Transverse colon (tissue), 4 donors: Measurements from ENCODE around the gene NLGN1. TPM values are rescaled to one million over a fixed set of nuclear protein-coding genes. Genes with fewer than 3 reads are reported as not detected.

ENCODE experiments used
- DNase-seq: peaks from one replicate; pipeline ENCODE4 v3.0.0-alpha.2; 2019
- H3K27ac ChIP-seq, 4 donors: fragments of 200-600 bp; sonication (generic); 2 replicates each; pipeline ENCODE4 v1.5.1; 2016 to 2018; ENCODE audit warnings: inconsistent platforms in 4 of 4
- H3K27me3 ChIP-seq: fragments of 200-600 bp; sonication (generic); 2 replicates; pipeline ENCODE4 v1.5.1; 2017; ENCODE audit warnings: inconsistent platforms
- H3K36me3 ChIP-seq, 4 donors: fragments of 200-600 bp; sonication (generic); 2 replicates each; pipeline ENCODE4 v1.5.1; 2017 to 2019; ENCODE audit warnings: inconsistent platforms in 4 of 4
- H3K4me1 ChIP-seq, 4 donors: fragments of 200-600 bp; sonication (generic); 2 replicates each; pipeline ENCODE4 v1.5.1; 2017 to 2020; ENCODE audit warnings: inconsistent platforms in 4 of 4
- H3K4me3 ChIP-seq, 4 donors: fragments of 200-600 bp; sonication (generic); 1 replicate in 1 of 4; 2 replicates in 3 of 4; pipeline versions ENCODE4 v1.5.1 to v1.6.1; 2017 to 2019; ENCODE audit warnings: inconsistent platforms in 4 of 4
- H3K9me3 ChIP-seq, 2 donors: fragments of 200-600 bp; sonication (generic); 2 replicates each; pipeline ENCODE4 v1.5.1; 2017 to 2019; ENCODE audit warnings: inconsistent platforms in 2 of 2
- EP300 ChIP-seq: sonication (generic); formaldehyde crosslinking; IDR thresholded peaks from one replicate; pipeline ENCODE4 v1.6.1; 2017; ENCODE audit warnings: antibody characterized with exemption, low read depth
- POLR2A ChIP-seq: fragments of 450-650 bp; IDR thresholded peaks from one replicate; pipeline ENCODE4 v1.6.1; 2016; ENCODE audit warnings: antibody characterized with exemption, mild to moderate bottlenecking, moderate library complexity
- POLR2AphosphoS5 ChIP-seq, 3 donors: sonication (generic); formaldehyde crosslinking; IDR thresholded peaks; one replicate each; pipeline ENCODE4 v1.6.1; 2016; ENCODE audit warnings: antibody characterized with exemption in 3 of 3
- WGBS, 2 donors: methylation state at CpG; one replicate each; pipeline ENCODE4 v1.1.5; 2018; ENCODE audit warnings: low coverage in 1 of 2; 5-methylcytosine and 5-hydroxymethylcytosine counted together
- in situ Hi-C, 4 donors: fragments of 200-750 bp; cut with MboI; loops; one replicate each; pipeline versions ENCODE4 v1.15.0 to v1.15.1; 2017; ENCODE audit warnings: low sequenced_read_pairs in 3 of 4, low pct_ligation_motif_present in 1 of 4, low pct_unique_long_range_greater_than_20kb in 1 of 4
- intact Hi-C: fragments of 100-400 bp; cut with DNase I; formaldehyde crosslinking; loops from one replicate; pipeline ENCODE4 v1.15.1; 2023; ENCODE audit warnings: low total_unique reads
- total RNA-seq, 4 donors: library from RNA; depleted of rRNA; stranded (reverse); fragments of >200 nt; gene quantifications; one replicate each; pipeline ENCODE4 v1.1.0, GENCODE V29; 2016
- TF ChIP-seq, protein P1 (sequence below), 5 experiments: fragments of 200-600 bp in 3 of 5; fragments of 450-650 bp in 2 of 5; sonication (generic) in 3 of 5; IDR thresholded peaks; 1 replicate in 2 of 5; 2 replicates in 3 of 5; pipeline ENCODE4 v1.5.1; 2016 to 2017; ENCODE audit warnings: antibody characterized with exemption in 5 of 5, inconsistent platforms in 3 of 5, mild to moderate bottlenecking in 2 of 5, moderate library complexity in 1 of 5

The NLGN1 gene
- total RNA-seq, 4 donors from 2014 or later = 0.40 to 5.2 (median 1.9) TPM; not detected in 1

DNA sequence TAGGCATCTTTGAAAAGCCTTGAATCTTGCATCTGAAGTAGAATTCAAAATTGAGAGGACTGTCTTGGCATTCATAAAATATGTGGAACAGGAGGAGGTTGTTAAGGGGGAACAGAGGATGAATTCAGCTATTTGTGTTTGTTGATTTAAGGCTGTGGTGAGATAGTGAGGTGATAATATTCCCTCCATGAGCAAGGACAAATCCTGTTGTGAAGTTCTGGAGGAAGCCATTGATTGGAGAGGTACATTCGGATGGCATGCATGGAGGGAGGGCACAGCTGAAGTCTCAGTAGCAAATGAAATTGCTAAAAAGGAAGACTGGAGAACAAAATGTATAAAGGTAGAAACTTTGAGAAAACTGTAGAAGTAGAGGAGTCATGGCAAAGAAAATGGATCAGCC is 443.8 kb downstream of the NLGN1 start:
- 65% methylated on average over 1 of the region's 1 CpG; no CpG with 5 or more reads in 1 of the 2 donors for WGBS, 2 donors
- intact Hi-C loops = no loop called here
- Histone ChIP-seq H3K9me3 (no peaks in the 10 kb centered on the region), H3K4me1 (no peaks in the 10 kb centered on the region), H3K4me3 (no peak overlapping the region), H3K36me3 (no peaks in the 10 kb centered on the region), H3K27me3 (no peaks in the 10 kb centered on the region), H3K27ac (no peak overlapping the region)
- no peak for TF ChIP-seq EP300
- TF ChIP-seq, protein P1, sequence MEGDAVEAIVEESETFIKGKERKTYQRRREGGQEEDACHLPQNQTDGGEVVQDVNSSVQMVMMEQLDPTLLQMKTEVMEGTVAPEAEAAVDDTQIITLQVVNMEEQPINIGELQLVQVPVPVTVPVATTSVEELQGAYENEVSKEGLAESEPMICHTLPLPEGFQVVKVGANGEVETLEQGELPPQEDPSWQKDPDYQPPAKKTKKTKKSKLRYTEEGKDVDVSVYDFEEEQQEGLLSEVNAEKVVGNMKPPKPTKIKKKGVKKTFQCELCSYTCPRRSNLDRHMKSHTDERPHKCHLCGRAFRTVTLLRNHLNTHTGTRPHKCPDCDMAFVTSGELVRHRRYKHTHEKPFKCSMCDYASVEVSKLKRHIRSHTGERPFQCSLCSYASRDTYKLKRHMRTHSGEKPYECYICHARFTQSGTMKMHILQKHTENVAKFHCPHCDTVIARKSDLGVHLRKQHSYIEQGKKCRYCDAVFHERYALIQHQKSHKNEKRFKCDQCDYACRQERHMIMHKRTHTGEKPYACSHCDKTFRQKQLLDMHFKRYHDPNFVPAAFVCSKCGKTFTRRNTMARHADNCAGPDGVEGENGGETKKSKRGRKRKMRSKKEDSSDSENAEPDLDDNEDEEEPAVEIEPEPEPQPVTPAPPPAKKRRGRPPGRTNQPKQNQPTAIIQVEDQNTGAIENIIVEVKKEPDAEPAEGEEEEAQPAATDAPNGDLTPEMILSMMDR (IDR thresholded peaks at IDR 0.05) = no peak
- TF ChIP-seq POLR2A = no peak
- TF ChIP-seq POLR2AphosphoS5 (IDR thresholded peaks at IDR 0.05) = no peak
- no peak for DNase-seq
- in situ Hi-C loops = no loop called here

DNA sequence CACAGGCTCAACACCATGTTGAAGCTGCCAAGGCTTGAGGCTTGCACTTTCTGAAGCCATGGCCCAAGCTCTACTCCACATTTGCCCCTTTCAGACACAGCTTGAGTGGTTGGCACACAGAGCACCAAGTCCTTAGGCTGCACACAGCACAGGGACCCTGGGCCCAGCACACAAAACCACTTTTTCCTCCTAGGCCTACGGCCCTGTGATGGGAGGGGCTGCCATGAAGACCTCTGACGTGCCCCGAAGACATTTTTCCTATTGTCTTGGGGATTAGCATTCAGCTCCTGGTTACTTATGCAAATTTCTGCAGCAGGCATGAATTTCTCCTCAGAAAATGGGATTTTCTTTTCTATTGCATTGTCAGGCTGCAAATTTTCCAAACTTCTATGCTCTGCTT is 445.5 kb downstream of the NLGN1 start:
- no peak overlapping the region for H3K4me3 ChIP-seq
- WGBS, 2 donors = 81% methylated on average over 3 of the region's 3 CpGs; no CpG with 5 or more reads in 1 of the 2 donors
- no peaks in the 10 kb centered on the region for H3K4me1 ChIP-seq
- H3K36me3 ChIP-seq = no peaks in the 10 kb centered on the region
- intact Hi-C loops = no loop called here
- TF ChIP-seq EP300 (no peak), POLR2AphosphoS5 (IDR thresholded peaks at IDR 0.05) (no peak), POLR2A (no peak)
- TF ChIP-seq, protein P1 (IDR thresholded peaks at IDR 0.05) = no peak
- H3K27ac ChIP-seq = no peak overlapping the region
- no peak for DNase-seq
- no peaks in the 10 kb centered on the region for H3K9me3 ChIP-seq
- in situ Hi-C loops = no loop called here
- H3K27me3 ChIP-seq = no peaks in the 10 kb centered on the region

DNA sequence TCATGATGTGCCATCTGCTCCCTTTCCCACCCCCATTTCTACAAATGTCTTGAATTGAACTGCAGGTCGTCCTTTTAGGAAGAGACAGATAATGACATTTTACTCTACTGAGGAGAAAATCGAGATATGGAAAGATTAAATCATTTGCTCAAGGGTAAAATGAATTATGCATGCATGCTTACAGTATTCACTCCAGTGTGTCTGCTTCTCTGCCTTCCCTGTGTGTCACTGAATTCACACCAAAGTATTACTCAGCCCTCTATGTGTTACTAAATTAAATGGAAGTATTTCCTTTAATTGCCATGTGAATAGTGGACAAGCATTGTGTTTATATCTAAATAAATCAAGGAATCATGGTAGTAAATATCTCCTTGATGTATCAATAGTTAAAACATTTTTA is 449.0 kb downstream of the NLGN1 start:
- 60 to 64% methylated on average over 2 of the region's 2 CpGs for WGBS, 2 donors
- TF ChIP-seq, protein P1 (IDR thresholded peaks at IDR 0.05) = no peak
- TF ChIP-seq POLR2AphosphoS5 (IDR thresholded peaks at IDR 0.05) (no peak), EP300 (no peak), POLR2A (no peak)
- intact Hi-C loops = no loop called here
- H3K27ac ChIP-seq = no peak overlapping the region
- H3K9me3 ChIP-seq = no peaks in the 10 kb centered on the region
- in situ Hi-C loops = no loop called here
- H3K27me3 ChIP-seq = no peaks in the 10 kb centered on the region
- DNase-seq = no peak
- H3K4me3 ChIP-seq = no peak overlapping the region
- no peaks in the 10 kb centered on the region for H3K4me1 ChIP-seq
- H3K36me3 ChIP-seq = no peaks in the 10 kb centered on the region

DNA sequence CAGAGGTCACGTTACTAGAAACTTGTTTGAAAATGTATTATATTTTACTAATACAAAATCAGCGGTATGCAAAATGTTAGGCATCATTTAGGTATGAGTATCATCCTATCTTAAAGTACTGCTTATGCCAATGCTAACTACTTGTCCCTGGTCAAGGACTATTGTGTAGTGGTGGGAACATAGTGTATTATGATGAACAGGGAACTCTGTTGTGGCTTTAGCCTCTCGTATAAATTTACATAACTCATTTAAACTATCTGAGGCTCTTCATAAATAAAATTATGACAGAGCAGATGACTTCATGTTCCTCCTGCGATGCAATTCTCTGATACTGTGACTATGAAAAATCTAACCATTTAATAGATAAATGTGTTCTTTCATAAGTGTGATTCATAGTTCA is 451.9 kb downstream of the NLGN1 start:
- WGBS, 2 donors = 59 to 76% methylated on average over 4 of the region's 4 CpGs
- Histone ChIP-seq H3K4me3 (no peak overlapping the region), H3K4me1 (no peaks in the 10 kb centered on the region), H3K27me3 (no peaks in the 10 kb centered on the region), H3K9me3 (no peaks in the 10 kb centered on the region), H3K36me3 (no peaks in the 10 kb centered on the region), H3K27ac (no peak overlapping the region)
- intact Hi-C loops = no loop called here
- TF ChIP-seq EP300 (no peak), POLR2A (no peak)
- TF ChIP-seq, protein P1 (IDR thresholded peaks at IDR 0.05) = no peak
- in situ Hi-C loops = no loop called here
- no peak for DNase-seq
